GM12865 (cell line): Measurements from ENCODE around the gene CTAGE6.
A peak's percentile ranks its signal among the peaks of the same experiment; 100 is the strongest.
"Not testable (repeated sequence)": the region's sequence is repeated elsewhere in the genome, so short reads cannot be mapped to it uniquely, and the experiment has no call there.

ENCODE experiments used
- DNase-seq: peaks from one replicate; pipeline ENCODE4 v3.0.0; 2010; ENCODE audit warnings: low read depth
- H3K4me3 ChIP-seq: 2 replicates; pipeline ENCODE4 v1.5.1; 2011; ENCODE audit warnings: mild to moderate bottlenecking, low read depth, low read length, control low read depth
- TF ChIP-seq, protein P1 (sequence below): IDR thresholded peaks from 2 replicates; pipeline ENCODE4 v1.5.1; 2011; ENCODE audit warnings: low read length, control low read depth, low read depth, inconsistent platforms; ENCODE audit not compliant: insufficient read depth; ENCODE audit errors: missing control alignments

Gene CTAGE6

DNA sequence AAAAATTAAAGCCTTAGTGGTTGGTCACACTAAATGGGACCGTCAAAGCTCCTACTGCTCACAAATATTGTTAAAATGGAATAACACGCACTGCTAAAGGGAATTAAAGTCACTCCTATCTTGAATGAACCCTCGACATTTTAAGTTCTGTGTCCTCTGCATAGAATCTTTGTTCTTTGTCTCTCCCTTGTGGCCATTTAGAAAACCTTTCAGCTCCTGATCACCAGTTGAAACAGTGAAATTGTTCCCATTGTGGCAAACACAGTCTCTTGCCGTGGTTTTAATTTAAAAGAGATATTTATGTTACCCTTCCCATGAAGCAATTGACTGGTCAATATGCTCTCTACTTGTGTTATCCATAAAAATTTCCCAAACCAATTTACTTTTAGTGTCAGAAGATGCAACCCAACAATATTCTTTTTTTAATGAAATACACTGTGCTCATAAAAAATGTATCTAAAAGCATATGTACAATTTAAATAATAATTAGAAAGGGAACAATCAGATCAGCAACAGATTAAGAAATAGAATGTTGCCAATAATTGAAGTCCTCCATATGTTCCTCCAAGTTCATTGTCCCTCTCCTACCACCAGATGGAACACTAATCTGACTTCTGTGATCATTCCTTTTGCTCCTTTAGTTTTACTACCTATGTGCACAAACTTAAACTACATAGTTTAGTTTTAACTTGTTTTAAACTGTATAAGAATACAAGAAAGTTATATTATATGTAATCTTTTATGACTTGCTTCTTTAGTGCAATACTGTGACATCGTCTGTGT lies 20.3 kb downstream of the CTAGE6 start:
- TF ChIP-seq, protein P1, sequence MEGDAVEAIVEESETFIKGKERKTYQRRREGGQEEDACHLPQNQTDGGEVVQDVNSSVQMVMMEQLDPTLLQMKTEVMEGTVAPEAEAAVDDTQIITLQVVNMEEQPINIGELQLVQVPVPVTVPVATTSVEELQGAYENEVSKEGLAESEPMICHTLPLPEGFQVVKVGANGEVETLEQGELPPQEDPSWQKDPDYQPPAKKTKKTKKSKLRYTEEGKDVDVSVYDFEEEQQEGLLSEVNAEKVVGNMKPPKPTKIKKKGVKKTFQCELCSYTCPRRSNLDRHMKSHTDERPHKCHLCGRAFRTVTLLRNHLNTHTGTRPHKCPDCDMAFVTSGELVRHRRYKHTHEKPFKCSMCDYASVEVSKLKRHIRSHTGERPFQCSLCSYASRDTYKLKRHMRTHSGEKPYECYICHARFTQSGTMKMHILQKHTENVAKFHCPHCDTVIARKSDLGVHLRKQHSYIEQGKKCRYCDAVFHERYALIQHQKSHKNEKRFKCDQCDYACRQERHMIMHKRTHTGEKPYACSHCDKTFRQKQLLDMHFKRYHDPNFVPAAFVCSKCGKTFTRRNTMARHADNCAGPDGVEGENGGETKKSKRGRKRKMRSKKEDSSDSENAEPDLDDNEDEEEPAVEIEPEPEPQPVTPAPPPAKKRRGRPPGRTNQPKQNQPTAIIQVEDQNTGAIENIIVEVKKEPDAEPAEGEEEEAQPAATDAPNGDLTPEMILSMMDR: peak; percentile 42
- not testable (repeated sequence) for H3K4me3 ChIP-seq
- peak; percentile 51 for DNase-seq

DNA sequence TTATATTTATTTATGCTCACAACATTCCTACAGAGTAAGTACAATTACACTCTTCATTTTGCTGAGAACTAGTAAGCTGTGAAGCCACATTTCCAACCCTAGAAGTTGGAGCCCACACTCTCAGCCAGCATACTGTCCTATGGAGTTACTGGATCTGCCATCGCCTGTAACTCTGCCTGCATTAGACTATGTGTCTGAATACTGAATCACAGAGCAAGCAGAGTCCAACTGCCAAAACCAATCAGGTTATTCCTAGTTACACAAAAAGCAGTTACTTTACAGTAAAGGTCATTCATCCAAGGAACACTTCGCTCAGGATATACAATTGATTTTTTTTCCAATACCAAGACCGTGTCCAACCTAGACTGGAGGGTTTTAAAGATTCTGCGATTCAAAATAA lies 21.5 kb downstream of the CTAGE6 start:
- TF ChIP-seq, protein P1: no peak
- DNase-seq: no peak
- H3K4me3 ChIP-seq: no peak overlapping the region

DNA sequence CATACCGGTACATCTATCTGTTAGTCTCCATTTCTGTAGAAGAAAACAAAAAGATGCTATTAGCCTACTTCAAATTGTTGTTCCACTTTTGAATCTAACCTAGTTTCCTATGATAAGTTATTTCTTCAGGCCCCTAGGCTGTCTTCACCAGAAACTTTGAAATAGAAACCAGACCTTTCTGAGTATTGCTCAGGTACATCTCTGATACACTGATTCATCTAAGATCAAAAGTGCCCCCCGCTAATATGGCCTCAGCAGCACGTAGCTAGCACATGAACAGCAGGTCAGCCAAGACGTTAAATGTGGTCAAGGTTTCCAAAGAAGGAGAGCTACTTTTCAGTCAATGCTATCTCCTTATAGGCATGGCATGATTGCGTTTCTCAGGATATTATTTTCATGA lies 23.6 kb downstream of the CTAGE6 start:
- TF ChIP-seq, protein P1: no peak
- DNase-seq: no peak
- H3K4me3 ChIP-seq: no peak overlapping the region

DNA sequence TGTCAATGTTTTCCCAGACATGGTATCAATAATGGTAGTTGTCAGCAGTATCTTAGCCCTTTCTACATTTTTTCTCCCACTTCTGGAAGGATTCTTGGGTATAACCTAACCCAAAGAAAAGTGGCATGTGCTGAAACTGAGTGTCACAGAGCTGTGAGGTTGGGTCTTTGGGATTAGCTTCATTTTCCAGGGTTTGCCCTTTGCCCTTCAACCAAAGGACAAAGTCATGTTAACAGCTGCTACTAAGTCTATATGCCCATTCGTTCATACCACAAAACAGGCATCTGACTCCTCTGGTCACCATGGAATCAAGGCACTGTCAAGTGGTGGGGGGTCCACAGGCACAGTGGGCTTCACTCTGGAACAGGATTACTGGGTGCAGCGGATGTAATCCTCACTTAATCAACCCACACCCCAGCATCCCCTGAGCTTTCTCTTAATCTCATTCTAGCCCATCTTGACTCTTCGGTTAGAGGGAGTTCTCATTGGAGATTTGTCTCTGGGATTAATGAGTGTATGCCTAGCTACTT lies 29.1 kb downstream of the CTAGE6 start:
- no peak overlapping the region for H3K4me3 ChIP-seq
- DNase-seq: no peak
- TF ChIP-seq, protein P1: no peak

DNA sequence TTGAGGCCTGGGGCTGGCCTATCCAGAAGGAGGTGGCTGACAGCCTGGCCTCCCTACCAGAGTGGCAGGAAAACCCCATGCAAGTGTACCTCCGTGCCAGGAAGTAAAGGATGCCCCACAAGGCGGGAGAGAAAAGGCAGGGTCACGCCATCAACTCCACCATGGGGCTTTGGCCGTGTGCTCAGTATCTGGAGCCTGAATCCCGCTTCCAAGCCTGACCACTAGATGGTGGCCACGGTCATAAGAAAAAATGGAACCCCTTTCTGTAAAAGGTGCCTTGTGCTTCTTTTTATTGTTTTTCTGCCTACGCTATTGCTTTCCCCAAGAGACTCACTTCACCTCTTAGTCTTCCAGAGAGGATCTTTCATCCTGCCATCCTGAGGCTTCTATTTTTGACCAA lies 29.9 kb downstream of the CTAGE6 start:
- not testable (repeated sequence) for DNase-seq

DNA sequence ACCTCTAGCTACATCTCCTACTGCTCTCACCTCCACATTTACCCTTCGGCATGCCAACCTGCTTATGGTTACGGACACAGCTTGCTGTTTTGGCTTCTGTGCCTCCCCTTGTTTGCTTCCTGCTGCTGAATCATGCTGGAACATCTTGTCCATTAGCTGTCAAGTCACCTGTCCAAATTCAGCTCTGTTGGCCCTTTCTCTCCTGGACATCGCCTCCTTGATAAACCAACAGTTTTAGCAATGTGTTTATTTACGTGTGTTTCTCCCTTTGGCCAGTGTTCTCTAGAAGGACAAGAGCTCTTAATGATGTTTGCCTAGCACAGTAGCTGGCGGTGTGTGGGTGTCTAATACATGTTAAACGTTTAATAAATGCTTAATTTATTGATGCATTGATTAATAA lies 31.4 kb downstream of the CTAGE6 start:
- DNase-seq, H3K4me3 ChIP-seq: not testable (repeated sequence)

More for the DNA sequence above, 29.9 kb downstream of the CTAGE6 start:
- not testable (repeated sequence) for H3K4me3 ChIP-seq

DNA sequence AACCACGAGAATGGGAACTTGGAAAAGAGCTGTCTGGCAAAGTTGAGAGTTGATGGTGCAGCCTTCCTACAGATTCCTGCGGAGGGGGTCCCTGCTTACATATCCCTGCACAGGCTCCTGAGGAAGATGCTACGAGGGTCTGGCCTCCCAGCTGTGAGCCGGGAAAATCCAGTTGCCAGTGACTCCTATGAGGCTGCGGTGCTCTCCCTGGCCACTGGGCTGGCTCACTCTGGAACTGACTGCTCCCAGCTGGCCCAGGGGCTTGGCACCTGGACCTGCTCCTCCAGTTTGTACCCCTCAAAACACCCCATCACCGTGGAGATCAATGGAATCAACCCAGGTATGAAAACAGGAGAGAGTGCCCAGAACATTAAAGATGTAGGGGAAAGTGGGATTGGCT lies 37.2 kb downstream of the CTAGE6 start:
- not testable (repeated sequence) for DNase-seq, H3K4me3 ChIP-seq

DNA sequence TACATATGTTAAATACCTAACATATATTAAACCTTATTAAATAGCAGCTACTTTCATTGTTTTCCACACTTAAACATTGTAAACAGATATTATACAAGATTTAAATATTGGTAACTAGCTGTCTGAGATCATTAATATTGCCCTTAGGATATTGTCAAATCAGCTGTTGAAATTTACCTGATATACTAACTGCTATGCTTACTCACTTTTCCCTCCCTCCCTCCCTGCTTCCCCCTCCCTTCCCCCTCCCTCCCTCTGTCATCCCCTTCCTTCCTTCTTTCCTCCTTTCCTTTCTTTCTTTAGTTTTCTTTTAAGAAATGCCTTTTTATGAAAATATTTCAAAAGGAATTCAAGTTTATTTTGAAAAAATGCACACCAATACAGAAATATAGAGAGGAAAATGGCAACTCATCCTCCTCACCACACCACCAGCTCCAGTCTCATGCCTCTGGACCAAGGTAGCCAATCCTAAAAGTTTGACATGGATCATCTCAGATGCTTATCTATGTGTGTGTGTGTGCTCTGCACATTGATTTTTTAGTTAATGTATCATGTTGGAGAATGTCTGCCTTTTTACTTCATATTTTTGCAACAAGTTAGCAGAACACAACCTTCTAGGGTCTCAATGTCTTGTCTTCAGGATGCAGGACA lies 41.8 kb downstream of the CTAGE6 start:
- not testable (repeated sequence) for DNase-seq, H3K4me3 ChIP-seq

DNA sequence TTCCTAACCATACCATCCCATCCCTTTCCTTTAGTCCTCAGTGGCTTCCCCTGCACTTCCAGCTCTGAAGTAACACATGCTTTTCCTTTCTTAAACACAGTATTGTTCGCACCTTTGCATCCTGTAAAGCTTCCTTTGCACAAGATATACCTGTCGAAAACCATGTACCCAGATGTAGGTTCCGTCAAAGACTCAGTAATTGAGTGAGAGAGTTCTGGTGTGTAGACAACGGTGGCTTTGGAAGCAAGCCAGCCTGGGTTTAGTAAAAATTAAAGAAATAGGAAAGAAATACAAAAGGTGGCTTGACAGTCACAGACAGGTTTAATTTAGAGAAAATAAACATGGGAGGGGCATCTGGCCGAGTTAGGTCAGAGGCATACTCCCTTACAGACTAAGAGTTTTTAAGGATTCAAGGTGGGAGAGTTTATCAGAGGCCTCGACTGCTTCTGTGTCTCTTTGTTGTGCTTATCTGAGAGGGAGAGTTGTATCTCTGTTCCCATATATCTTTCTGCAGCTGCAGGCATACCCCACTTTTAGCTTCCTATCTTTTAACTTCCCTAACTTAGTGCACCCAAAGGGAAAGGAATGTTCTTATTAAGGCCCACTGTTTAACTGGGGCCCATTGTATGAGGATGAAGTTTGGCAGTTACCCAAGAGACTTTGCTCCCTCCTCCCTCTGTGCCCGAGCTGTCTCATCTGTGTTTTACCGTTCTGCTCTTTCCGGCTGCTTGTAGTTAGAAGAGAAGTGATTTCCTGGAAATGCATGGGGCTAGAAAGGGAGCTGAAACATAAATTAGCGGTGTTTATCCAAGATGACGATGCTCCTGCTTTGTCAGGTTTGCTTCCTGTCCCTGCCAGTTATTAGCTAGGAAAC lies 42.7 kb downstream of the CTAGE6 start:
- DNase-seq, H3K4me3 ChIP-seq: not testable (repeated sequence)

DNA sequence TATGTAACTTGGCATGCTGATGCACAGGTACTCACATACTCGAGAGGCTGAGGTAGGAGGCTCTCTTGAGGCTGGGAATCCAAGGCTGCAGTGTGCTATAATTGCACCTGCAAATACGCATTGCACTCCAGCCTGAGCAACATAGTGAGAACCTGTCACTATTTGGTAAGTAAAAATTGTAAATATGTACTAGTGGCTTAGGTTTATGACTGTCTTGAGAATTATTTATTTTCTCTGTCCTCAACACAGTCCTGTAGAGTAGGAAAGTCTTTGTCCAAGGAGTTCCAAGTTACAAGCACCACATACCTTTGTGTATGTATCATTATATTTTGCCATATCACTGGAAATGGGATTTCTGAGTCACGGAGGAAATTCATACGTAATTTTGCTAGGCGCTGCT lies 45.1 kb downstream of the CTAGE6 start:
- DNase-seq, H3K4me3 ChIP-seq: not testable (repeated sequence)

DNA sequence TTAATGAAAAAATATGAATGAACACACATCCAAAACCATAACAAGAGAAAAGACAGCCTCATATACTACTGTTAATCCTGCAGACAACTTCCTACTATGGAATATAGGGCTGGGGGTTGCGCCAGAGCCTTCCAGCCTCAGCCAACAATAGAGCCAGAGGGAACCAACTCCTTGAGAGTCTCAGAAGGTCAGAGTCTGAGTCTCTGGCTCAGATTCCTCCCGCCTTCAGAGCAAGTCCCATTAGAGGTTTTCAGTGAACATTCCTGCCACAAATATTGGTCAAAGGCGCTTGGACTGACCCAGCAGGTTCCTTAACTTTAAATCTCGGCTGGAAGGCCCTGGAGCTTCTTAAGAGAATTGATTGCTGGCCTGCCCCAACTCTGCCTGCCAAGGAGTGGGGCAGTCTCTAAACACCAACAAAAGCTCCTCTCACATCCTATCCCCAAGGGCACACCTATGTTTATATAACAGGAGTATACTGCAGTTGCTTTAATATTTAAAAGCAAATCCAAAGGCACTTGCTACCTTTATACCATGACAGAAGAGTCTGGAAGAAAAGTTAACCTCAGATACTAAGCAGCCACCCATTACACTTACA lies 45.7 kb downstream of the CTAGE6 start:
- not testable (repeated sequence) for DNase-seq, H3K4me3 ChIP-seq

DNA sequence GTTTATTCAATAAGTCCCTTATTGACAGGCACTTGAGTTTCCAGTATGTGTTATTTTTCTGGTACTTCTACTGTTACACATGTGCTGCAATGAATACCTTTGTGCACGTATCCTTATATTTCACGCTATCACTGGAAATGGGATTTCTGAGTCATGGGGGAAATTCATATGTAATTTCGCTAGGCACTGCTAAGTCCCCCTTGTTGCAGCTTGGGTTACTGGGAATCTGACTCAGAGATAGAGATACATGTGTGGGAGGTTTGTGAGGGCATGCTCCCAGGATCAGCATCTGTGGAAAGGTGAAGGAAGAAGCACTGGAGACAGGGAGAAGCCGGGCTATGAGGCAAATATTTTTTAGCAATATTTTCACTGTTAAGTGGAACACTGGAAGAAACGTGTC lies 47.6 kb downstream of the CTAGE6 start:
- not testable (repeated sequence) for DNase-seq, H3K4me3 ChIP-seq
